Colonic mucosa (tissue), 4 donors: ENCODE measurements around the gene LCE1E. TPM values are rescaled to one million over a fixed set of nuclear protein-coding genes. Genes with fewer than 3 reads are reported as not detected.

Source experiments
- DNase-seq: peaks from one replicate; pipeline ENCODE4 v3.0.0-alpha.2; 2020
- H3K27ac ChIP-seq: fragments of 200-600 bp; one replicate; pipeline ENCODE4 v1.8.0; 2021
- H3K27me3 ChIP-seq: fragments of 200-600 bp; one replicate; pipeline ENCODE4 v1.8.0; 2021
- H3K36me3 ChIP-seq: fragments of 200-600 bp; one replicate; pipeline ENCODE4 v1.8.0; 2021
- H3K4me1 ChIP-seq: fragments of 200-600 bp; one replicate; pipeline ENCODE4 v1.8.0; 2021; ENCODE audit warnings: mild to moderate bottlenecking
- H3K4me3 ChIP-seq: fragments of 200-600 bp; one replicate; pipeline ENCODE4 v1.8.0; 2021
- H3K9ac ChIP-seq, 2 donors: one replicate each; pipeline ENCODE4 v1.7.0; 2013; ENCODE audit warnings: control low read depth in 2 of 2, low read depth in 2 of 2, low read length in 2 of 2
- H3K9me3 ChIP-seq: fragments of 200-600 bp; one replicate; pipeline ENCODE4 v1.8.0; 2021
- intact Hi-C: fragments of 100-400 bp; cut with DNase I; formaldehyde crosslinking; loops from one replicate; pipeline ENCODE4 v1.14.1; 2022
- total RNA-seq, 2 donors: library from RNA; stranded (reverse); fragmentation: NEBNext Ultra II Directional in 1 of 2; extraction: Animal tissue kit (Norgen Biotek cat#: 25700) in 1 of 2; gene quantifications; one replicate each; pipeline ENCODE4 v1.2.1, GENCODE V29; 2021
- TF ChIP-seq, protein P1 (sequence below): fragments of 200-600 bp; IDR thresholded peaks from one replicate; pipeline ENCODE4 v1.8.0; 2022; ENCODE audit warnings: antibody characterized with exemption, mild to moderate bottlenecking
- donor health status: healthy.
- donor health status: DM: no; HTN: no; CAD: no.
- donor health status: DM: no; HTN: no; CAD: no.

The LCE1E gene
- total RNA-seq, 2 donors from 2014 or later: not detected

DNA sequence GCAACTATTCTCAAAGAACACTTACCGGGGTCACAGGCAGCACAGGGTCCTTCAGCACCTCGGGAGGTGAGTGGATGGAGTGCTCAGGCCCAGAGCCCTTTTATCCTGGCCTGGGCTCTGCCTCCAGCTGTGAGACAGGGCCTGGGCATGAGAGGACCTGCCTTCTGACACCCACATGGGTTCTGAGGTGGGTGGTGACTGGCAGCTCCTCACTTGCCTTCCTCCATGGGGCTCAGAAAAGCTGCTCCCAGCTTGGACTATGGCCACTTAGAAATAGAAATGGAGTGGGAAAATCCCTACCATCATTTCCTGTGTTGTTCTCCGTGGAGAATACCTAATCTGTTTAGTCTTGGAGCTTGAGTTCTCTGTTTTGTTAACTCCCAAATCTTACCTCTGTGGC is 20.5 kb downstream of the LCE1E start, which contains the start of gene LCE1C:
Gene LCE1C, minus strand, starts transcription at position 76 of the 400 bp plus-strand sequence. CDS start 1,173 bp downstream, outside the sequence.
- DNase-seq: no peak
- Histone ChIP-seq H3K4me1 (no peaks in the 10 kb centered on the region), H3K36me3 (no peaks in the 10 kb centered on the region), H3K27ac (no peak within 1 kb of the TSS), H3K4me3 (no peak within 1 kb of the TSS), H3K27me3 (no peaks in the 10 kb centered on the region), H3K9ac (no peak within 1 kb of the TSS), H3K9me3 (no peaks in the 10 kb centered on the region)
- TF ChIP-seq, protein P1, sequence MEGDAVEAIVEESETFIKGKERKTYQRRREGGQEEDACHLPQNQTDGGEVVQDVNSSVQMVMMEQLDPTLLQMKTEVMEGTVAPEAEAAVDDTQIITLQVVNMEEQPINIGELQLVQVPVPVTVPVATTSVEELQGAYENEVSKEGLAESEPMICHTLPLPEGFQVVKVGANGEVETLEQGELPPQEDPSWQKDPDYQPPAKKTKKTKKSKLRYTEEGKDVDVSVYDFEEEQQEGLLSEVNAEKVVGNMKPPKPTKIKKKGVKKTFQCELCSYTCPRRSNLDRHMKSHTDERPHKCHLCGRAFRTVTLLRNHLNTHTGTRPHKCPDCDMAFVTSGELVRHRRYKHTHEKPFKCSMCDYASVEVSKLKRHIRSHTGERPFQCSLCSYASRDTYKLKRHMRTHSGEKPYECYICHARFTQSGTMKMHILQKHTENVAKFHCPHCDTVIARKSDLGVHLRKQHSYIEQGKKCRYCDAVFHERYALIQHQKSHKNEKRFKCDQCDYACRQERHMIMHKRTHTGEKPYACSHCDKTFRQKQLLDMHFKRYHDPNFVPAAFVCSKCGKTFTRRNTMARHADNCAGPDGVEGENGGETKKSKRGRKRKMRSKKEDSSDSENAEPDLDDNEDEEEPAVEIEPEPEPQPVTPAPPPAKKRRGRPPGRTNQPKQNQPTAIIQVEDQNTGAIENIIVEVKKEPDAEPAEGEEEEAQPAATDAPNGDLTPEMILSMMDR: no peak
- intact Hi-C loops: no loop called here

DNA sequence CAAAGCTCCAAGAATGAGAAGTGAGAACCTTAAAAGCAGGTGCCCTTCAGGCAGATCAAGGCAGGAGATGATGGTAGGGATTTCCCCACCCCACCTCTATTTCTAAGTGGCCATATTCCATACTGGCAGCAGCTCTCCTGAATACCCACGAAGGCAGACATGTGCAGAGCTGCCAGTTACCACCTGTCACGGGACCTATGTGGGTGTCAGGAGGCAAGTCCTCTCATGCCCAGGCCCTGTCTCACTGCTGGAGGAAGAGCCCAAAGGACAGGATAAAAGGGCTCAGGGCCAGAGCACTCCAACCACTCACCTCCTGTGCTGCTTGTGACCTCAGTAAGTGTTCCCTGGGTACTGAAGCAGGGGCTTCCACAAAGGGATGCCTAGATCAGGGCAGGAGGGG is 25.0 kb downstream of the LCE1E start:
- DNase-seq: no peak
- H3K9me3 ChIP-seq: no peaks in the 10 kb centered on the region
- H3K4me3 ChIP-seq: no peak overlapping the region
- H3K9ac ChIP-seq: no peak overlapping the region
- TF ChIP-seq, protein P1: no peak
- no peaks in the 10 kb centered on the region for H3K36me3 ChIP-seq
- no peak overlapping the region for H3K27ac ChIP-seq
- intact Hi-C loops: no loop called here
- no peaks in the 10 kb centered on the region for H3K4me1 ChIP-seq
- no peaks in the 10 kb centered on the region for H3K27me3 ChIP-seq

DNA sequence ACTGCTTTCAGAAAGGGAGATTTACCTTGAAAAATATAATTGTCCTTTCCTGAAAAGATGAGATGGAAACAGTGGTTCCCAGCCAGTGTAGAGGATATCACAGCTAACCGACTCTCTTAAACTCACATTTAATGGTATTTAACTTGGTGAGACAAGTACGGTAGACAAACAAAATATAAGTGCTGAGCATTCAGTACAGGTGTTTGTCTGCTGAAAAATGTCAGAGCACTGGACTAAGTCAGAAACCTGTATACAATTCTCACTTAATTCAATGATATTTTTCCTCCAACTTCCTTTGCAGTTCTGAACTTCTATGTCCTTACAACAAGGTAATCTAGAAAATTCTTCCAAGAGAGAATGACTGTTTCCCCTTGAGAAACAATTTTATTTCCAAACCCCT is 25.6 kb downstream of the LCE1E start, which contains the start of gene LCE1B:
Gene LCE1B, plus strand, starts transcription at position 301 of the 400 bp plus-strand sequence. CDS start 476 bp downstream, outside the sequence.
- H3K27ac ChIP-seq: no peak within 1 kb of the TSS
- no peaks in the 10 kb centered on the region for H3K36me3 ChIP-seq
- no peaks in the 10 kb centered on the region for H3K4me1 ChIP-seq
- intact Hi-C loops: no loop called here
- TF ChIP-seq, protein P1: no peak
- DNase-seq: no peak
- H3K4me3 ChIP-seq: no peak within 1 kb of the TSS
- H3K27me3 ChIP-seq: no peaks in the 10 kb centered on the region
- H3K9ac ChIP-seq: no peak within 1 kb of the TSS
- no peaks in the 10 kb centered on the region for H3K9me3 ChIP-seq

DNA sequence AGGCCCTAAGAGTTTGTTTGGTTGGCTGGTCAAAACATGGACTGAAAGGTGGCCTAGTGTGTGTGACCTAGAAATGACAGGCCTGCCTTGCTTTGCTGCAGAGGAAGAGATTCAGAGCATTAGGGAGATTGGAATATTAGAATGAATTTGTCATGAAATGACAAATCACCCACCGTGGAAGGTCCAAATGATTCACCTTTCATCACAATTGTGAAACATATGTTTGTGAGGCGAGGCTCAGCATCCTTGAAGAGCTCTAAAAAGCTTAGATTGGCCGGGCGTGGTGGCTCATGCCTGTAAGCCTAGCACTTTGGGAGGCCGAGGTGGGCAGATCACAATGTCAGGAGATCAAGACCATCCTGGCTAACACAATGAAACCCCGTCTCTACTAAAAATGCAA is 31.3 kb downstream of the LCE1E start:
- H3K27me3 ChIP-seq: no peaks in the 10 kb centered on the region
- TF ChIP-seq, protein P1: no peak

DNA sequence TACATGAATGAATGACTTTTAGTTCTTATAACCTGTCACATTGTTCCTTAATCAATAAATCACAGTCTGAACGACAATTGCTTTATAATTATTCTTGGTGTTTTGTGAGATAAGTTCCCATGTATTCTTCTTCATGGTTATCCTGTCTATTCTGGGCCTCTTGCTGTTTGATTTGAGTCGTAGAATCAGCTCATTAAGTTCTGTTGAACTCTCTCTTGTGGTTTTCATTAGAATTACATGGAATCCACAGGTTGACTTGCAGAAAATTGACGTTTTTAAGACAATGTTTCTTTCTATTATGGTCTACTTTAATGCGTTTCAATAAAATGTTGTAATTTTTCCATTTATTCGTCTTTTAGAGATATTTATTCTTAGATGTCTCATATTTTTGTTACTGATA is 37.2 kb downstream of the LCE1E start:
- no peaks in the 10 kb centered on the region for H3K4me1 ChIP-seq
- TF ChIP-seq, protein P1: no peak
- H3K27ac ChIP-seq: no peak overlapping the region
- no peak overlapping the region for H3K4me3 ChIP-seq
- DNase-seq: no peak
- no peaks in the 10 kb centered on the region for H3K27me3 ChIP-seq
- no peaks in the 10 kb centered on the region for H3K9me3 ChIP-seq
- H3K9ac ChIP-seq: no peak overlapping the region
- no peaks in the 10 kb centered on the region for H3K36me3 ChIP-seq
- intact Hi-C loops: no loop called here

More for the DNA sequence above, 31.3 kb downstream of the LCE1E start:
- H3K36me3 ChIP-seq: no peaks in the 10 kb centered on the region
- H3K9me3 ChIP-seq: no peaks in the 10 kb centered on the region
- intact Hi-C loops: no loop called here
- no peak overlapping the region for H3K27ac ChIP-seq
- H3K4me3 ChIP-seq: no peak overlapping the region
- H3K4me1 ChIP-seq: no peaks in the 10 kb centered on the region
- no peak overlapping the region for H3K9ac ChIP-seq
- DNase-seq: no peak
